Central memory CD8-positive, alpha-beta T cell (primary cell): ENCODE results near the gene CADM1.

Experiments
- ATAC-seq: fragments of 150-1000 bp; cut with Tn5 transposase; replicated peaks from 2 replicates; pipeline ENCODE4 v1.10.0; 2022; ENCODE audit warnings: mild to moderate bottlenecking, moderate FRiP score, moderate number of reproducible peaks; ENCODE audit not compliant: poor library complexity, severe bottlenecking; ENCODE audit errors: extremely low read depth
- DNase-seq, 2 donors: peaks; one replicate each; pipeline ENCODE4 v3.0.0; 2021; ENCODE audit warnings: low spot score in 2 of 2
- H3K27ac Mint-ChIP-seq: one replicate; pipeline ENCODE4 v1.8.0; 2022; ENCODE audit warnings: low read depth, mild to moderate bottlenecking, moderate library complexity, mixed read lengths
- H3K27me3 Mint-ChIP-seq: one replicate; pipeline ENCODE4 v1.8.0; 2022; ENCODE audit warnings: mixed read lengths
- H3K36me3 Mint-ChIP-seq: one replicate; pipeline ENCODE4 v1.8.0; 2022; ENCODE audit warnings: mild to moderate bottlenecking, moderate library complexity, mixed read lengths; ENCODE audit not compliant: insufficient read depth
- H3K4me1 Mint-ChIP-seq: one replicate; pipeline ENCODE4 v1.8.0; 2022; ENCODE audit warnings: mixed read lengths
- H3K4me3 Mint-ChIP-seq: one replicate; pipeline ENCODE4 v1.8.0; 2022; ENCODE audit warnings: mild to moderate bottlenecking, moderate library complexity, mixed read lengths
- H3K9me3 Mint-ChIP-seq: one replicate; pipeline ENCODE4 v1.8.0; 2022; ENCODE audit warnings: mixed read lengths

Gene CADM1

GRCh38 chr11:115275045-115275444 lies 229.2 kb downstream of the CADM1 start:
- Mint-ChIP-seq H3K4me1 (no peaks in the 10 kb centered on the region), H3K9me3 (peaks cover 5% of the 10 kb centered on the region), H3K27ac (no peak overlapping the region), H3K36me3 (peaks cover 2% of the 10 kb centered on the region), H3K4me3 (no peak overlapping the region), H3K27me3 (peaks cover 10% of the 10 kb centered on the region)
- no peak for DNase-seq
- no peak for ATAC-seq

- H3K4me1 Mint-ChIP-seq: no peaks in the 10 kb centered on the region
- H3K9me3 Mint-ChIP-seq: peaks cover 5% of the 10 kb centered on the region
- ATAC-seq: no peak
- H3K27ac Mint-ChIP-seq: no peak overlapping the region
- DNase-seq: no peak
- peaks cover 2% of the 10 kb centered on the region for H3K36me3 Mint-ChIP-seq
- peaks cover 10% of the 10 kb centered on the region for H3K27me3 Mint-ChIP-seq
- H3K4me3 Mint-ChIP-seq: no peak overlapping the region
These were observed 231.3 kb downstream of the CADM1 start for GRCh38 chr11:115272925-115273324.

GRCh38 chr11:115271643-115272042 lies 232.6 kb downstream of the CADM1 start:
- Mint-ChIP-seq H3K36me3 (peaks cover 2% of the 10 kb centered on the region), H3K27me3 (peaks cover 10% of the 10 kb centered on the region), H3K27ac (peak overlapping the region; percentile 55), H3K4me3 (no peak overlapping the region), H3K4me1 (no peaks in the 10 kb centered on the region), H3K9me3 (peaks cover 5% of the 10 kb centered on the region)
- DNase-seq (no peak), ATAC-seq (no peak)

DNA sequence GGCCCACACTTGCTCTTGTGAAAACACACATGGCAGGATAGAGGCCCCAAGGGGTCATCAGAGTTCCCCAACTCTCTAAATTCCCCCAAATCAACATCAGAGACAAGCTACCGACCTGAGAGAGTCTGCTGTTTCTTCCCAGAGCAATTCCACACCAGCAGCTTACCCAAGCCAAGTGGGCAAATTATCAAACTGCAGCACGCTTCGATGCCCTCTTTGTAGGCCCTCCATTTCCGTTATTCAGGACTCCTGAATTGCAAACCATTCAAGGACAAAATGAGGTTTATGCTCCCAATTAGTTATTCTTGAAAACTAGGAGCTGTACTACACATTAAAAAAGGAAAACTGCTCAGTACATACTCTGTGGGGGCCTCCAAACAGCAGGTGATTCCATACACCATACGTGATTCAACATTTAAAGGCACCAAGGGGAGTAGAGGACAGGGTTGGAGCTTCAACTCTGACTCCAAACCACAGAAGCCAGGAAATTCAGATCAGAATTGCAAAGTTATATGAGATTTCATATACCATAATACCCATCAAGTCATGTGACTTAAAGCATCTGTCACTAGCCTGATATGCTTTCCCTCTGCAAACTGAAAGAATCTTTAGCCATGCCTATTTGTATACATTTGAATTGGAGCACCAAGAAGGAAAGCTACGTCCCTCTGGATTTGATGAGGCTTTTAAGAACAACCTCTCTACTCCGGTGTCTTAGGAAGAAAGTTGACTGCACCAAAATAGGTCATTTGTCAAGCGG lies 234.8 kb downstream of the CADM1 start:
- Mint-ChIP-seq H3K27ac (no peak overlapping the region), H3K9me3 (no peaks in the 10 kb centered on the region), H3K4me3 (no peak overlapping the region), H3K4me1 (no peaks in the 10 kb centered on the region), H3K27me3 (no peaks in the 10 kb centered on the region), H3K36me3 (no peaks in the 10 kb centered on the region)
- DNase-seq (no peak), ATAC-seq (no peak)

DNA sequence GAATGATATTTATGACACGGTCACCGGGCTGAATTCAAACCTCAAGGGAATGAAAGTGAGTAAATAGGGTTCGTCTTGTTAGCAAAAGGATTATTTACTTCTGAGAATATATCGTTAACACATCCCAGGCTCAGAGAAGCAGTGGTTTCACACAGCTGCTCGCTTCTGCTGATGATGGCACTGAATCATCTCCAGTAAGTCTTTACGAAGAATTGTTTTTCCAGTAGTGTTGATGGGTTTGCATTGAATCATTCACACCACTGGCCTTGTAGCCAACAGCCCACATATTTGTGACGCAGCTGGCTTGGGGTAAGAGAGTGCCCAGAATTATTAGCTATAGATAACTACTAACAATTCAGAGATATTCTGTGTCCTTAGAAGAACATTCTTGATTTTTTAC lies 236.3 kb downstream of the CADM1 start:
- H3K9me3 Mint-ChIP-seq: no peaks in the 10 kb centered on the region
- ATAC-seq: peak; percentile 76
- peak in 1 of 2 donors; percentile 14 for DNase-seq
- no peak overlapping the region for H3K4me3 Mint-ChIP-seq
- H3K36me3 Mint-ChIP-seq: no peaks in the 10 kb centered on the region
- no peaks in the 10 kb centered on the region for H3K4me1 Mint-ChIP-seq
- H3K27ac Mint-ChIP-seq: peak overlapping the region; percentile 32
- H3K27me3 Mint-ChIP-seq: no peaks in the 10 kb centered on the region

DNA sequence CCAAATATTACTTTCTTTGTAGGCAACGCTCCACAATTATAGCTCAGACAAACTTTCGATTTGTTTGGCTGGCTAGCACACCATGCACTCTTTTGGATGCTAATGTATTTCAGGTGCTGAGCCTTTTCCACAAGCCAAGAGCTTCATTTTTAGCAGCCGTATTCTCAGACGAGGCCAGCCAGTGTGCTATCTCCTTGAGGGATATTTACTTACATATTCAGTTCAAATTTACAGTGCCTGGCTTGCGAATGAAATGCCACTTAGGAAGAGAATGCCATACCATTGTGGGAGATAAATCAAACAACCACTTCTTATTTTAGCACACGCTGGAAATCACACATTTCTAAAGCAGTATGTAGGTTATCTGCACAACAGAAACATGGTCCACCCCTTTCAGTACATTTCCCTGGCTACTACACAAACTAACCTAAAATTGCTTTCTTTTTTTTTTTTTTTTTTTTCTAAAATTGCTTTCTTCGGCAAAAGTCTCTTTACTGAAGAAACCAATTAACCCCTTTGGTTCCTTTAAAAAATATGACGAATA lies 236.9 kb downstream of the CADM1 start:
- no peak for DNase-seq
- H3K9me3 Mint-ChIP-seq: no peaks in the 10 kb centered on the region
- H3K4me1 Mint-ChIP-seq: no peaks in the 10 kb centered on the region
- no peaks in the 10 kb centered on the region for H3K36me3 Mint-ChIP-seq
- no peaks in the 10 kb centered on the region for H3K27me3 Mint-ChIP-seq
- peak; percentile 16 for ATAC-seq
- no peak overlapping the region for H3K4me3 Mint-ChIP-seq
- peak overlapping the region; percentile 32 for H3K27ac Mint-ChIP-seq

- Mint-ChIP-seq H3K4me3 (no peak overlapping the region), H3K36me3 (no peaks in the 10 kb centered on the region), H3K9me3 (no peaks in the 10 kb centered on the region), H3K4me1 (no peaks in the 10 kb centered on the region), H3K27ac (no peak overlapping the region), H3K27me3 (no peaks in the 10 kb centered on the region)
- DNase-seq (no peak), ATAC-seq (no peak)
These were observed 238.1 kb downstream of the CADM1 start for GRCh38 chr11:115266066-115266639.

- Mint-ChIP-seq H3K36me3 (no peaks in the 10 kb centered on the region), H3K27me3 (no peaks in the 10 kb centered on the region), H3K27ac (no peak overlapping the region), H3K9me3 (peaks cover 5% of the 10 kb centered on the region), H3K4me3 (no peak overlapping the region), H3K4me1 (peaks cover 8% of the 10 kb centered on the region)
- ATAC-seq (no peak), DNase-seq (no peak)
These were observed 240.2 kb downstream of the CADM1 start for GRCh38 chr11:115263799-115264656.

GRCh38 chr11:115258216-115258615 lies 246.0 kb downstream of the CADM1 start:
- peaks cover 5% of the 10 kb centered on the region for H3K9me3 Mint-ChIP-seq
- peaks cover 2% of the 10 kb centered on the region for H3K36me3 Mint-ChIP-seq
- ATAC-seq (no peak), DNase-seq (no peak)
- peaks cover 47% of the 10 kb centered on the region for H3K4me1 Mint-ChIP-seq
- H3K27ac Mint-ChIP-seq: peak overlapping the region; percentile 53
- no peak overlapping the region for H3K4me3 Mint-ChIP-seq
- H3K27me3 Mint-ChIP-seq: no peaks in the 10 kb centered on the region

- Mint-ChIP-seq H3K36me3 (peaks cover 2% of the 10 kb centered on the region), H3K27me3 (no peaks in the 10 kb centered on the region), H3K27ac (peak overlapping the region; percentile 87), H3K4me3 (no peak overlapping the region), H3K9me3 (peaks cover 5% of the 10 kb centered on the region), H3K4me1 (peaks cover 47% of the 10 kb centered on the region)
- DNase-seq (no peak), ATAC-seq (no peak)
These were observed 246.5 kb downstream of the CADM1 start for GRCh38 chr11:115257678-115258077.

GRCh38 chr11:115257270-115257669 lies 246.9 kb downstream of the CADM1 start:
- Mint-ChIP-seq H3K9me3 (peaks cover 5% of the 10 kb centered on the region), H3K36me3 (peaks cover 2% of the 10 kb centered on the region), H3K4me1 (peaks cover 47% of the 10 kb centered on the region), H3K27me3 (no peaks in the 10 kb centered on the region), H3K4me3 (no peak overlapping the region), H3K27ac (peak overlapping the region; percentile 87)
- ATAC-seq (no peak), DNase-seq (no peak)

- Mint-ChIP-seq H3K27ac (peak overlapping the region; percentile 87), H3K9me3 (peaks cover 5% of the 10 kb centered on the region), H3K4me3 (peak overlapping the region; percentile 58), H3K36me3 (peaks cover 2% of the 10 kb centered on the region), H3K4me1 (peaks cover 47% of the 10 kb centered on the region), H3K27me3 (no peaks in the 10 kb centered on the region)
- ATAC-seq: peak; percentile 91
- DNase-seq: peak in 1 of 2 donors; percentile 31
These were observed 247.6 kb downstream of the CADM1 start for GRCh38 chr11:115256397-115257197.
